CD14-positive monocyte (primary cell): ENCODE measurements around the gene MRPS23. TPM values are rescaled to one million over a fixed set of nuclear protein-coding genes. Genes with fewer than 3 reads are reported as not detected.

Source experiments
- DNase-seq, 3 donors: peaks; one replicate each; pipeline ENCODE4 v3.0.0-alpha.2; 2011 to 2022
- H2AFZ ChIP-seq: 2 replicates; pipeline ENCODE4 v1.6.0; 2012; ENCODE audit warnings: mild to moderate bottlenecking, low read depth, low read length, inconsistent platforms; ENCODE audit not compliant: insufficient read depth, poor library complexity, severe bottlenecking
- H3K27ac ChIP-seq, 2 donors: 1 replicate in 1 of 2; 2 replicates in 1 of 2; pipeline ENCODE4 v1.5.1; 2012 to 2013; ENCODE audit warnings: low read length in 2 of 2, control low read depth in 1 of 2, inconsistent platforms in 1 of 2, low read depth in 1 of 2, mild to moderate bottlenecking in 1 of 2
- H3K27me3 ChIP-seq, 2 donors: one replicate each; pipeline versions ENCODE4 v1.6.0 to v1.6.1; 2011 to 2013; ENCODE audit warnings: low read length in 2 of 2; ENCODE audit not compliant: control insufficient read depth in 2 of 2, insufficient read depth in 2 of 2
- H3K36me3 ChIP-seq, 2 donors: replicated peaks in 1 of 2; 1 replicate in 1 of 2; 2 replicates in 1 of 2; pipeline versions ENCODE4 v1.5.1 to v1.6.1; 2012 to 2013; ENCODE audit warnings: low read length in 2 of 2, control low read depth in 1 of 2, inconsistent platforms in 1 of 2, mild to moderate bottlenecking in 1 of 2; ENCODE audit not compliant: insufficient read depth in 2 of 2, control insufficient read depth in 1 of 2
- H3K4me1 ChIP-seq, 2 donors: 1 replicate in 1 of 2; 2 replicates in 1 of 2; pipeline versions ENCODE4 v1.5.1 to v1.6.1; 2012 to 2013; ENCODE audit warnings: low read length in 2 of 2, control low read depth in 1 of 2, inconsistent platforms in 1 of 2, mild to moderate bottlenecking in 1 of 2, moderate library complexity in 1 of 2; ENCODE audit not compliant: insufficient read depth in 2 of 2, control insufficient read depth in 1 of 2
- H3K4me2 ChIP-seq: replicated peaks from 2 replicates; pipeline ENCODE3; 2012; ENCODE audit warnings: low read length, moderate library complexity, mild to moderate bottlenecking; ENCODE audit not compliant: poor library complexity, severe bottlenecking; ENCODE audit errors: extremely low read depth
- H3K4me3 ChIP-seq, 3 experiments: fragments of 200-600 bp in 1 of 3; sonication (generic) in 1 of 3; replicated peaks in 1 of 3; 1 replicate in 2 of 3; 2 replicates in 1 of 3; pipeline ENCODE4 v1.5.1; 2011 to 2013; ENCODE audit warnings: low read length in 3 of 3, mild to moderate bottlenecking in 3 of 3, control low read depth in 2 of 3, low read depth in 2 of 3, inconsistent platforms in 1 of 3, moderate library complexity in 1 of 3
- H3K79me2 ChIP-seq: 2 replicates; pipeline ENCODE4 v1.6.0; 2012; ENCODE audit warnings: mild to moderate bottlenecking, control low read depth, inconsistent platforms, low read length, moderate library complexity; ENCODE audit not compliant: insufficient read depth
- H3K9ac ChIP-seq: 2 replicates; pipeline ENCODE4 v1.6.0; 2017; ENCODE audit warnings: low read length, mild to moderate bottlenecking; ENCODE audit not compliant: insufficient read depth, poor library complexity, severe bottlenecking
- H3K9me3 ChIP-seq, 2 donors: replicated peaks in 1 of 2; 1 replicate in 1 of 2; 2 replicates in 1 of 2; pipeline versions ENCODE4 v1.5.1 to v1.6.1; 2012 to 2013; ENCODE audit warnings: low read length in 2 of 2, control low read depth in 1 of 2; ENCODE audit not compliant: control insufficient read depth in 1 of 2, insufficient read depth in 1 of 2
- H4K20me1 ChIP-seq: 2 replicates; pipeline ENCODE4 v1.6.0; 2012; ENCODE audit warnings: mild to moderate bottlenecking, low read length, control low read depth, moderate library complexity; ENCODE audit not compliant: insufficient read depth
- H3K27ac Mint-ChIP-seq, 7 donors: one replicate each; pipeline ENCODE4 v1.8.0; 2020; ENCODE audit warnings: mild to moderate bottlenecking in 7 of 7, mixed read lengths in 7 of 7, moderate library complexity in 6 of 7, inconsistent platforms in 2 of 7
- H3K27me3 Mint-ChIP-seq, 3 donors: one replicate each; pipeline ENCODE4 v1.8.0; 2021 to 2022; ENCODE audit warnings: low read depth in 3 of 3, mild to moderate bottlenecking in 3 of 3, mixed read lengths in 3 of 3, moderate library complexity in 3 of 3, inconsistent platforms in 1 of 3
- H3K36me3 Mint-ChIP-seq, 2 donors: one replicate each; pipeline ENCODE4 v1.8.0; 2020; ENCODE audit warnings: mixed read lengths in 2 of 2, inconsistent platforms in 1 of 2, mild to moderate bottlenecking in 1 of 2
- H3K4me1 Mint-ChIP-seq: one replicate; pipeline ENCODE4 v1.8.0; 2020; ENCODE audit warnings: mild to moderate bottlenecking, mixed read lengths
- H3K4me3 Mint-ChIP-seq, 2 donors: one replicate each; pipeline ENCODE4 v1.8.0; 2020; ENCODE audit warnings: mild to moderate bottlenecking in 2 of 2, mixed read lengths in 2 of 2, moderate library complexity in 1 of 2
- H3K9me3 Mint-ChIP-seq, 7 donors: one replicate each; pipeline ENCODE4 v1.8.0; 2020 to 2022; ENCODE audit warnings: mixed read lengths in 7 of 7, mild to moderate bottlenecking in 6 of 7, moderate library complexity in 6 of 7, inconsistent platforms in 2 of 7
- CTCF ChIP-seq: fragments of 200-600 bp; IDR thresholded peaks from one replicate; pipeline ENCODE4 v1.8.0; 2022; ENCODE audit warnings: antibody characterized with exemption, mild to moderate bottlenecking
- WGBS: methylation state at CpG from one replicate; pipeline ENCODE4 v1.1.5; 2013; ENCODE audit warnings: missing lambda C conversion rate; ENCODE audit not compliant: insufficient coverage; 5-methylcytosine and 5-hydroxymethylcytosine counted together
- intact Hi-C, 2 donors: fragments of 100-400 bp; cut with micrococcal nuclease; formaldehyde crosslinking; loops; one replicate each; pipeline versions ENCODE4 v1.15.0 to v1.15.1; 2023
- polyA plus RNA-seq, 3 donors: library from polyadenylated mRNA; depleted of rRNA in 1 of 3; unstranded in 2 of 3; stranded (reverse) in 1 of 3; fragments of 300-500 nt in 2 of 3; fragments of >200 nt in 1 of 3; fragmentation: Illumina TruSeq in 2 of 3; gene quantifications; 1 replicate in 2 of 3; 2 replicates in 1 of 3; pipeline ENCODE4 v1.2.3, GENCODE V29; 2012 to 2021
- small RNA-seq: library from RNA; depleted of rRNA; stranded (forward); fragments of <200 nt; gene quantifications from one replicate; pipeline ENCODE3, GENCODE V24; 2012; ENCODE audit warnings: low read depth; ENCODE audit not compliant: insufficient read length

Gene MRPS23
- polyA plus RNA-seq, 3 donors = 14.5 to 40.6 (median 32.7) TPM

- DNase-seq = no peak
- H3K36me3 ChIP-seq = no peaks in the 10 kb centered on the region
- peaks cover 0 to 9% of the 10 kb centered on the region in 2 donors for H3K27me3 ChIP-seq
- no peaks in the 10 kb centered on the region for H3K9me3 ChIP-seq
- no peak overlapping the region for H2AFZ ChIP-seq
- no peaks in the 10 kb centered on the region for H4K20me1 ChIP-seq
- H3K4me3 ChIP-seq = no peak overlapping the region
- H3K4me1 ChIP-seq = peaks cover 10 to 15% of the 10 kb centered on the region in 2 donors
- no peak overlapping the region for H3K27ac Mint-ChIP-seq
- H3K4me2 ChIP-seq = no peak overlapping the region
- no peak overlapping the region for H3K4me3 Mint-ChIP-seq
- WGBS = 83% methylated on average over 2 of the region's 7 CpGs
- peaks cover 6 to 20% (median 17%) of the 10 kb centered on the region in 3 donors for H3K27me3 Mint-ChIP-seq
- peaks cover 5% of the 10 kb centered on the region for H3K4me1 Mint-ChIP-seq
- H3K9me3 Mint-ChIP-seq = no peaks in the 10 kb centered on the region
- no peaks in the 10 kb centered on the region for H3K36me3 Mint-ChIP-seq
- intact Hi-C loops = no loop called here
- no peak for TF ChIP-seq CTCF
- no peaks in the 10 kb centered on the region for H3K79me2 ChIP-seq
- no peak overlapping the region for H3K9ac ChIP-seq
- H3K27ac ChIP-seq = no peak overlapping the region
These were observed 64.8 kb downstream of the MRPS23 start for GRCh38 chr17:57785022-57785421.

Small RNAs within 50 kb of the gene (small RNA-seq; reads per million reads assigned to genes)
- not detected for gene RN7SKP94

Other genes starting within 250 kb of the MRPS23 start
- not detected for gene CCDC182, start 104.7 kb downstream of the MRPS23 start, polyA plus RNA-seq
- gene CUEDC1, start 105.4 kb upstream of the MRPS23 start, polyA plus RNA-seq = 10 to 100 TPM in 1 of 3 donors, 1 to 10 TPM in 2; 4.2 to 31.0 (median 4.3) TPM
- 10 to 100 TPM; 28.3 to 40.1 (median 29.0) TPM for gene VEZF1, start 138.2 kb upstream of the MRPS23 start, polyA plus RNA-seq
- gene SRSF1, start 157.2 kb upstream of the MRPS23 start, polyA plus RNA-seq = 10 to 100 TPM; 51.2 to 72.1 (median 61.6) TPM
- 1 to 10 TPM in 1 of 3 donors, under 1 TPM in 2; 0.30 to 9.9 (median 0.42) TPM for gene DYNLL2, start 233.4 kb upstream of the MRPS23 start, polyA plus RNA-seq